Measurements from ENCODE around the gene GLDN. TPM values are rescaled to one million over a fixed set of nuclear protein-coding genes. Genes with fewer than 3 reads are reported as not detected.

GLDN gene
- total and polyA plus RNA-seq, 2 of the 8 experiments (the other 6 are each of a cell fraction or from before 2014, with no cell fraction given) = 0.24 to 0.50 TPM

- Histone ChIP-seq H3K4me1 (replicated peaks in 1 of 4; ENCODE audit: control insufficient read depth in 3 of 4, insufficient read depth in 4 of 4, low read length in 3 of 4) (no peaks in the 10 kb centered on the region; a peak in 1 of 7 replicates), H4K5ac (ENCODE audit: insufficient read length, low read depth, low read length) (no peak overlapping the region), H4K8ac (ENCODE audit: extremely low read depth, insufficient read depth, low read length) (no peak overlapping the region), H2AK5ac (ENCODE audit: low read depth, low read length) (no peak overlapping the region), H3K79me1 (ENCODE audit: low read depth, low read length) (no peaks in the 10 kb centered on the region), H3K36me3 (ENCODE audit: control insufficient read depth in 2 of 4, insufficient read depth in 4 of 4, low read length in 3 of 4) (no peaks in the 10 kb centered on the region), H3K9ac (replicated peaks in 1 of 4; ENCODE audit: extremely low read depth in 1 of 4, low read depth in 3 of 4, low read length in 3 of 4) (no peak overlapping the region), H3K27ac (ENCODE audit: low read depth, low read length) (no peak overlapping the region), H3K9me3 (ENCODE audit: insufficient read depth in 2 of 2, low read depth in 1 of 2, low read length in 1 of 2) (0 out of 4 replicates have a peak, but pooled peaks cover 0 to 2% of the 10 kb centered on the region in 2 experiments), H2AFZ (ENCODE audit: low read length) (no peak overlapping the region), H3K23ac (ENCODE audit: insufficient read length) (no peak overlapping the region), H3K27me3 (replicated peaks in 1 of 4; ENCODE audit: control insufficient read depth in 3 of 4, extremely low read depth in 1 of 4, insufficient read depth in 3 of 4, low read length in 3 of 4) (no peaks in the 10 kb centered on the region), H3K14ac (ENCODE audit: insufficient read length) (no peak overlapping the region), H3K23me2 (ENCODE audit: low read depth, low read length) (no peaks in the 10 kb centered on the region), H2BK20ac (ENCODE audit: low read length) (no peak overlapping the region), H3K56ac (replicated peaks; ENCODE audit: insufficient read length, low read depth, low read length) (no peak overlapping the region), H3K79me2 (ENCODE audit: control insufficient read depth in 1 of 2, insufficient read depth in 2 of 2, low read length in 2 of 2) (no peaks in the 10 kb centered on the region), H2BK12ac (ENCODE audit: low read depth, low read length) (no peak overlapping the region), H2BK120ac (replicated peaks; ENCODE audit: low read depth, low read length) (no peak overlapping the region), H3K4me2 (ENCODE audit: insufficient read depth in 1 of 2, low read depth in 2 of 2, low read length in 2 of 2) (no peak overlapping the region), H3K4ac (replicated peaks; ENCODE audit: insufficient read length, low read depth, low read length) (no peak overlapping the region), H3K4me3 (ENCODE audit: extremely low read depth in 1 of 4, insufficient read depth in 2 of 4, low read depth in 3 of 4, low read length in 4 of 4) (no peak overlapping the region), H4K91ac (replicated peaks; ENCODE audit: insufficient read length, low read length) (no peak overlapping the region), H2BK15ac (ENCODE audit: low read length) (no peak overlapping the region), H4K20me1 (replicated peaks in 1 of 2; ENCODE audit: control insufficient read depth in 1 of 2, insufficient read depth in 2 of 2, low read length in 2 of 2) (no peaks in the 10 kb centered on the region), H2BK5ac (ENCODE audit: low read depth, low read length) (no peak overlapping the region), H3K18ac (ENCODE audit: extremely low read depth, low read length) (no peak overlapping the region)
- 87% methylated on average over 4 of the region's 4 CpGs; no CpG with 5 or more reads in 1 of the 2 experiments for WGBS, 2 experiments (ENCODE audit: extremely low coverage in 1 of 2, insufficient coverage in 1 of 2, insufficient read length in 1 of 2, insufficient replicate concordance in 2 of 2, low coverage in 1 of 2, low lambda C conversion rate in 2 of 2, missing lambda C conversion rate in 1 of 2)
- DNase-seq (ENCODE audit: low read depth in 1 of 2, low spot score in 2 of 2) (no peak), FAIRE-seq (no peak)
- CTCF ChIA-PET (ENCODE audit: partially characterized antibody) = interaction anchor here (0.6 to 10.6 kb wide), 9 partner anchors 10 to 473 kb away, joined by 3 to 263 read pairs (median 10); no protein-coding TSS in a partner anchor
- POLR2A ChIA-PET (ENCODE audit: partially characterized antibody) = interaction anchor here (0.7 kb wide), 1 partner anchor 10 kb away, joined by 3 read pairs; no protein-coding TSS in a partner anchor
- no peak for TF ChIP-seq POLR2A (IDR thresholded peaks at IDR 0.05; ENCODE audit: control extremely low read depth in 1 of 2, low read depth in 2 of 2, low read length in 2 of 2)
- TF ChIP-seq CHD1 (IDR thresholded peaks at IDR 0.05; ENCODE audit: low read depth, low read length) = no peak
- no peak for TF ChIP-seq TCF12 (IDR thresholded peaks at IDR 0.05; ENCODE audit: low read depth, low read length)
- TF ChIP-seq EGR1 (IDR thresholded peaks at IDR 0.05; ENCODE audit: borderline replicate concordance, low read depth, low read length) = no peak
- no peak for TF ChIP-seq JUN (IDR thresholded peaks at IDR 0.05; ENCODE audit: low read depth, low read length)
- no peak for TF ChIP-seq SIN3A (conservative IDR thresholded peaks at IDR 0.05 in 1 of 2, IDR thresholded peaks at IDR 0.05 in 1 of 2; ENCODE audit: low read depth in 1 of 2, low read length in 2 of 2)
- no peak for TF ChIP-seq ASH2L (IDR thresholded peaks at IDR 0.05; ENCODE audit: low read length)
- TF ChIP-seq SRF (IDR thresholded peaks at IDR 0.05; ENCODE audit: low read depth, low read length) = no peak
- TF ChIP-seq TAF1 (IDR thresholded peaks at IDR 0.05; ENCODE audit: low read depth, low read length) = no peak
- no peak for TF ChIP-seq USF2 (IDR thresholded peaks at IDR 0.05; ENCODE audit: low read length)
- no peak for TF ChIP-seq ATF2 (IDR thresholded peaks at IDR 0.05; ENCODE audit: low read length)
- no peak for TF ChIP-seq NRF1 (IDR thresholded peaks at IDR 0.05; ENCODE audit: low read depth, low read length)
These were observed 37.9 kb downstream of the GLDN start for GRCh38 chr15:51379390-51379789.
